HL-60 (cell line): ENCODE measurements around the gene PITX1.

Experiments used
- DNase-seq, 2 experiments: peaks; one replicate each; pipeline ENCODE4 v3.0.0-alpha.2; 2010 to 2020; ENCODE audit warnings: low read depth in 1 of 2, low spot score in 1 of 2
- H3K27ac ChIP-seq: fragments of 250-450 bp; sonication (Bioruptor Pico); replicated peaks from 2 replicates; pipeline ENCODE4 v1.5.1; 2020; ENCODE audit warnings: mild to moderate bottlenecking, moderate library complexity
- H3K27me3 ChIP-seq: fragments of 250-450 bp; sonication (Bioruptor Pico); 2 replicates; pipeline ENCODE4 v1.5.1; 2021; ENCODE audit warnings: mild to moderate bottlenecking, moderate library complexity; ENCODE audit not compliant: insufficient read depth, poor library complexity, severe bottlenecking
- H3K4me3 ChIP-seq: replicated peaks from 2 replicates; pipeline ENCODE4 v1.5.1; 2011; ENCODE audit warnings: mild to moderate bottlenecking, control low read depth, low read length; ENCODE audit not compliant: insufficient read depth
- CTCF ChIP-seq: IDR thresholded peaks from one replicate; pipeline ENCODE4 v1.5.1; 2011; ENCODE audit warnings: low read length, control low read depth, inconsistent platforms; ENCODE audit not compliant: insufficient read depth
- GABPA ChIP-seq: IDR thresholded peaks from 2 replicates; pipeline ENCODE4 v1.6.1; 2012; ENCODE audit warnings: low read depth
- POLR2AphosphoS5 ChIP-seq: IDR thresholded peaks from 2 replicates; pipeline ENCODE4 v1.6.1; 2012; ENCODE audit warnings: low read depth
- SPI1 ChIP-seq: IDR thresholded peaks from 2 replicates; pipeline ENCODE4 v1.6.1; 2012; ENCODE audit warnings: low read depth, mild to moderate bottlenecking, borderline replicate concordance
- TF ChIP-seq, protein P1 (sequence below): IDR thresholded peaks from 2 replicates; pipeline ENCODE4 v1.6.1; 2012; ENCODE audit warnings: low read depth; ENCODE audit not compliant: insufficient replicate concordance

PITX1 gene

DNA sequence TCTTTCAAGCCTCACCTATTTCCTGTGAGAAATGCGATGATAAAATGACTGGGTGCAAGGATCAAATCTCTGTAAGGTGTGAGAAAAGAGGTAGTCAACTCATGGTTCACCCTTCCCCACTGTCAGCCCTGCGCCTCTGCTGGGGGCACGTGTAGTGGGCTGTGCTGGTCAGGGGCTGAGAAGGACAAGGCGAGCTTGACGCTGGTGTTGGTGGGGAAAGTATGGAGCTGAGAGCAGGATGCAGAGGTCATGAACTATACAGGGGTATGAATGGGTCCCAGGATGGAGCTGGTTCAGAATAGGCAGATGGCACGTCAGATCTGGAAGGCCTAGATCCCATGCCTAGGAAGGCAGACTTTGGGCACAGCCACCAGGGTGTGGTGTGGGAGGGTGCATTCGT is 20.6 kb downstream of the PITX1 start:
- DNase-seq: no peak
- H3K27ac ChIP-seq: no peak overlapping the region
- TF ChIP-seq SPI1: no peak
- TF ChIP-seq, protein P1, sequence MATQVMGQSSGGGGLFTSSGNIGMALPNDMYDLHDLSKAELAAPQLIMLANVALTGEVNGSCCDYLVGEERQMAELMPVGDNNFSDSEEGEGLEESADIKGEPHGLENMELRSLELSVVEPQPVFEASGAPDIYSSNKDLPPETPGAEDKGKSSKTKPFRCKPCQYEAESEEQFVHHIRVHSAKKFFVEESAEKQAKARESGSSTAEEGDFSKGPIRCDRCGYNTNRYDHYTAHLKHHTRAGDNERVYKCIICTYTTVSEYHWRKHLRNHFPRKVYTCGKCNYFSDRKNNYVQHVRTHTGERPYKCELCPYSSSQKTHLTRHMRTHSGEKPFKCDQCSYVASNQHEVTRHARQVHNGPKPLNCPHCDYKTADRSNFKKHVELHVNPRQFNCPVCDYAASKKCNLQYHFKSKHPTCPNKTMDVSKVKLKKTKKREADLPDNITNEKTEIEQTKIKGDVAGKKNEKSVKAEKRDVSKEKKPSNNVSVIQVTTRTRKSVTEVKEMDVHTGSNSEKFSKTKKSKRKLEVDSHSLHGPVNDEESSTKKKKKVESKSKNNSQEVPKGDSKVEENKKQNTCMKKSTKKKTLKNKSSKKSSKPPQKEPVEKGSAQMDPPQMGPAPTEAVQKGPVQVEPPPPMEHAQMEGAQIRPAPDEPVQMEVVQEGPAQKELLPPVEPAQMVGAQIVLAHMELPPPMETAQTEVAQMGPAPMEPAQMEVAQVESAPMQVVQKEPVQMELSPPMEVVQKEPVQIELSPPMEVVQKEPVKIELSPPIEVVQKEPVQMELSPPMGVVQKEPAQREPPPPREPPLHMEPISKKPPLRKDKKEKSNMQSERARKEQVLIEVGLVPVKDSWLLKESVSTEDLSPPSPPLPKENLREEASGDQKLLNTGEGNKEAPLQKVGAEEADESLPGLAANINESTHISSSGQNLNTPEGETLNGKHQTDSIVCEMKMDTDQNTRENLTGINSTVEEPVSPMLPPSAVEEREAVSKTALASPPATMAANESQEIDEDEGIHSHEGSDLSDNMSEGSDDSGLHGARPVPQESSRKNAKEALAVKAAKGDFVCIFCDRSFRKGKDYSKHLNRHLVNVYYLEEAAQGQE: no peak
- TF ChIP-seq GABPA: no peak
- no peak for TF ChIP-seq POLR2AphosphoS5
- TF ChIP-seq CTCF: no peak
- H3K4me3 ChIP-seq: no peak overlapping the region
- H3K27me3 ChIP-seq: no peaks in the 10 kb centered on the region

DNA sequence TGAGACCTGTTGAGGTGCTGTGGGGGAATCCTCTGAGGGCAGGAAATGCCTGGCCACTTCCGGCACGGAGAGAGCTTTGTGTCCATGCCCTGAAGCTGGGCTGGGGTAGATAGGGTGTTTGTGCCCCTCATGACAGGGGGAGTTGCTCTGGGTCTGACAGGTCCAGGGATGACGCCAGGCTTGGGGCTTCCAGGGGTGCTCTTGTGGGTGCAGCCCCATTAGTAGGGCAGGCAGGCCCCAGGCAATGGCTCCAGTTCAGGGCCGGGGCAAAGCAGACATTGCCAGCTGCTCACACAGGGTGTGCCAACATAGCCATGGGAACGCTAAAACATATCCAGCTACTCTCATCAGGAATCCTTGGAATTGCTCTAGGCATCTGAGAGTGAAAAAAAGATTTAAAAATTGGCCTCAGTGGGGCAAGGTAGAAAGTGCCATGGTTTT is 21.1 kb downstream of the PITX1 start:
- Histone ChIP-seq H3K27me3 (no peaks in the 10 kb centered on the region), H3K27ac (no peak overlapping the region), H3K4me3 (no peak overlapping the region)
- TF ChIP-seq POLR2AphosphoS5 (no peak), SPI1 (no peak), GABPA (no peak), CTCF (no peak)
- TF ChIP-seq, protein P1: no peak
- no peak for DNase-seq

DNA sequence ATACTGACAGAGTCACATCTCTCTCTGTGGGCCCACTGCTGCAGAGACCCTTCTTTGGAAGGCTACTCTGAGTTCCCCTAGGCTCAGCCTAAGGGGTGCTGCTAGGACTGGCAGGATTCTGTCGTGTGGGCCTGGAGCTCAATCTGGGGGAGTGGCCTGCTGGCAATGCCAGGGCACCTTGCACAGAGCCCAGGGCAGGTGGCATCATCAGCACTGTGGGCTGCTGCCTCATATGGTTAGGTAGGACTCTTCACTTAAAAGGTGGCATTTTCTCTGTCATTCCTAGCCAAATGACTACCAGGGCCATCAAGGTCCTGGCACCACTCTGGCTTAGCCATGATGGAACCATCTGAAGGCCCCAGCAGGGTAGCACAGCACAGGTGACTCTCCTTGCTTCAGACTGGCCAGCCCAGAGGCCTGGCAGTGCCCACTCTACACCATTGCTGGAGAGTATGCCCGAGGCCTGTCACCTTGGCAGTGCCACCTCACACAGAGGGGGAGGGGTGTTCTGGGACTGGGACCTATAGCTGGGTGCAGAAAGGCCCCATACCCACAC is 21.9 kb downstream of the PITX1 start:
- TF ChIP-seq SPI1: no peak
- no peak for TF ChIP-seq GABPA
- no peak for TF ChIP-seq POLR2AphosphoS5
- no peak for TF ChIP-seq CTCF
- TF ChIP-seq, protein P1: no peak
- no peak for DNase-seq
- Histone ChIP-seq H3K4me3 (no peak overlapping the region), H3K27ac (no peak overlapping the region), H3K27me3 (no peaks in the 10 kb centered on the region)
